Ovary (tissue), 9 donors: ENCODE data around the gene TET3. TPM values are rescaled to one million over a fixed set of nuclear protein-coding genes. Genes with fewer than 3 reads are reported as not detected.

ENCODE experiments used
- DNase-seq, 5 donors: peaks; one replicate each; pipeline ENCODE4 v3.0.0-alpha.2; 2019 to 2020
- H3K27ac ChIP-seq, 2 donors: fragments of 200-600 bp; one replicate each; pipeline versions ENCODE4 v1.5.1 to v1.8.0; 2019 to 2022
- H3K27me3 ChIP-seq: fragments of 200-600 bp; one replicate; pipeline ENCODE4 v1.8.0; 2022
- H3K36me3 ChIP-seq: fragments of 200-600 bp; sonication (generic); one replicate; pipeline ENCODE4 v1.5.1; 2019
- H3K4me1 ChIP-seq: one replicate; pipeline ENCODE4 v1.8.1; 2013; ENCODE audit warnings: mild to moderate bottlenecking, moderate library complexity; ENCODE audit not compliant: insufficient read depth
- H3K4me3 ChIP-seq: fragments of 200-600 bp; sonication (generic); one replicate; pipeline ENCODE4 v1.5.1; 2017
- H3K9me3 ChIP-seq, 2 donors: fragments of 200-600 bp in 1 of 2; sonication (generic) in 1 of 2; one replicate each; pipeline versions ENCODE4 v1.5.1 to v1.8.1; 2013 to 2019; ENCODE audit warnings: mild to moderate bottlenecking in 1 of 2, moderate library complexity in 1 of 2
- EP300 ChIP-seq: sonication (generic); formaldehyde crosslinking; IDR thresholded peaks from one replicate; pipeline ENCODE4 v1.6.1; 2017; ENCODE audit warnings: antibody characterized with exemption
- POLR2A ChIP-seq: fragments of 450-650 bp; IDR thresholded peaks from one replicate; pipeline ENCODE4 v1.6.1; 2017; ENCODE audit warnings: antibody characterized with exemption, mild to moderate bottlenecking, moderate library complexity
- WGBS, 3 donors: extraction: QIAGEN DNeasy Blood & Tissue Kit in 1 of 3; methylation state at CpG; one replicate each; pipeline versions ENCODE4 v1.1.5 to v1.1.7; 2013 to 2017; 5-methylcytosine and 5-hydroxymethylcytosine counted together
- intact Hi-C, 4 donors: fragments of 100-400 bp; cut with DNase I; formaldehyde crosslinking; loops; one replicate each; pipeline versions ENCODE4 v1.11.0 to v1.15.1; 2022 to 2023
- polyA plus RNA-seq, 2 donors: library from polyadenylated mRNA; stranded (reverse); fragments of 200-250 nt in 1 of 2; fragments of 350-450 nt in 1 of 2; fragmentation: Illumina TruSeq in 1 of 2; extraction: RNeasy Lipid Tissue Mini Kit (QIAGEN cat#74804) in 1 of 2; gene quantifications; one replicate each; pipeline ENCODE4 v1.2.3, GENCODE V29; 2013 to 2014
- total RNA-seq, 7 donors: library from RNA; depleted of rRNA in 2 of 7; stranded (reverse); fragments of >200 nt in 2 of 7; fragmentation: NEBNext Ultra II Directional in 3 of 7; extraction: Animal tissue kit (Norgen Biotek cat#: 25700) in 3 of 7; gene quantifications; one replicate each; pipeline versions ENCODE4 v1.1.0 to v1.2.4, GENCODE V29; 2016 to 2023
- TF ChIP-seq, protein P1 (sequence below), 3 donors: fragments of 450-650 bp in 2 of 3; fragments of 200-600 bp in 1 of 3; IDR thresholded peaks; one replicate each; pipeline versions ENCODE4 v1.5.1 to v1.8.0; 2016 to 2022; ENCODE audit warnings: antibody characterized with exemption in 3 of 3, mild to moderate bottlenecking in 1 of 3
- donor health status: DM: no; HTN: no; CAD: no; lungs with moderate emphysema.
- donor health status: DM: no; HTN: no; CAD: no.
- donor health status: Bipolar disorder and iron deficiency.
- donor health status: DM: yes; HTN: yes; CAD: no.
- donor health status: DM: no; HTN: no; CAD: no.
- donor health status: DM: yes; HTN: yes; CAD: no.

TET3 gene
- total and polyA plus RNA-seq, 9 donors, result 2.6 to 13.5 (median 6.8) TPM

- Histone ChIP-seq H3K36me3 (no peaks in the 10 kb centered on the region), H3K27ac (no peak overlapping the region), H3K4me3 (no peak overlapping the region), H3K9me3 (no peaks in the 10 kb centered on the region), H3K27me3 (no peaks in the 10 kb centered on the region), H3K4me1 (no peaks in the 10 kb centered on the region)
- TF ChIP-seq POLR2A, result no peak
- TF ChIP-seq, protein P1, sequence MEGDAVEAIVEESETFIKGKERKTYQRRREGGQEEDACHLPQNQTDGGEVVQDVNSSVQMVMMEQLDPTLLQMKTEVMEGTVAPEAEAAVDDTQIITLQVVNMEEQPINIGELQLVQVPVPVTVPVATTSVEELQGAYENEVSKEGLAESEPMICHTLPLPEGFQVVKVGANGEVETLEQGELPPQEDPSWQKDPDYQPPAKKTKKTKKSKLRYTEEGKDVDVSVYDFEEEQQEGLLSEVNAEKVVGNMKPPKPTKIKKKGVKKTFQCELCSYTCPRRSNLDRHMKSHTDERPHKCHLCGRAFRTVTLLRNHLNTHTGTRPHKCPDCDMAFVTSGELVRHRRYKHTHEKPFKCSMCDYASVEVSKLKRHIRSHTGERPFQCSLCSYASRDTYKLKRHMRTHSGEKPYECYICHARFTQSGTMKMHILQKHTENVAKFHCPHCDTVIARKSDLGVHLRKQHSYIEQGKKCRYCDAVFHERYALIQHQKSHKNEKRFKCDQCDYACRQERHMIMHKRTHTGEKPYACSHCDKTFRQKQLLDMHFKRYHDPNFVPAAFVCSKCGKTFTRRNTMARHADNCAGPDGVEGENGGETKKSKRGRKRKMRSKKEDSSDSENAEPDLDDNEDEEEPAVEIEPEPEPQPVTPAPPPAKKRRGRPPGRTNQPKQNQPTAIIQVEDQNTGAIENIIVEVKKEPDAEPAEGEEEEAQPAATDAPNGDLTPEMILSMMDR (IDR thresholded peaks at IDR 0.05), result no peak
- no peak for TF ChIP-seq EP300
- 72 to 84% (median 74%) methylated on average over 1 of the region's 1 CpG for WGBS, 3 donors
- no peak for DNase-seq
- intact Hi-C loops, result no loop called here
Measured at GRCh38 chr2:73946215-73946614, 38.5 kb upstream of the TET3 start.

- H3K27ac ChIP-seq, result no peak overlapping the region
- H3K27me3 ChIP-seq, result no peaks in the 10 kb centered on the region
- intact Hi-C loops, result no loop called here
- H3K4me1 ChIP-seq, result no peaks in the 10 kb centered on the region
- no peak for DNase-seq
- H3K4me3 ChIP-seq, result no peak overlapping the region
- no peaks in the 10 kb centered on the region for H3K9me3 ChIP-seq
- TF ChIP-seq, protein P1 (IDR thresholded peaks at IDR 0.05), result no peak
- TF ChIP-seq EP300 (no peak), POLR2A (no peak)
- no peaks in the 10 kb centered on the region for H3K36me3 ChIP-seq
- 56 to 69% (median 61%) methylated on average over 3 of the region's 3 CpGs for WGBS, 3 donors
Measured at GRCh38 chr2:73946666-73947065, 38.0 kb upstream of the TET3 start.

DNA sequence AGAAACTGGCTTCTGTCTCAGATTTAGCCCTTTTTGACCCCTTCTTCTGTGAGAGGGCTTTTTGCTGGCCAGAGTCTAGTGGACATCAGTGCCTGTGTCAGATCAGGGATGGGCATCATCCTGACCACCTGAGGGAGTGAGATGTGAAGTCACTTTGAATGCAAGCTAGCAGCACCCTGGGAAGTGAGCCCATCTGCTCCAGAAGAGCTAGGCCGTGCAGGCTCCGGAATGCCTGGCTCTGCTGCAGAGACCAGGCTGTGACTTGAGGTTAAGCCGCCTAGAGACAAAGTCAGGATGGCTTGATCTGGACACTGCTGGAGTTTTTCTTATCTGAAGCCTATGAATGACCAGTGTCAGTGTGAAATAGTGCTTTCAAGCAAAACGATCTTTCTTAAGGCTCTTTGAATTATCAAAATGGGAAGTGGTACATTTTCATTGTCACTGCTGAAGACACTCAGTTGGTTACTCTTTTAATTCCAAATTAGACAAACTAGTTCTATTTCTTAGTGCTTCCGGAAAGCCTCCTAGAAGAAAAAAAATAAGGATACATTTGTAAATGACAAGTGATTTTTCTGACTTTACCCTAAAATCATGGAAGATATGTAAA, 37.2 kb upstream of the TET3 start:
- intact Hi-C loops, result no loop called here
- Histone ChIP-seq H3K9me3 (no peaks in the 10 kb centered on the region), H3K27me3 (no peaks in the 10 kb centered on the region), H3K36me3 (no peaks in the 10 kb centered on the region), H3K4me3 (no peak overlapping the region), H3K4me1 (no peaks in the 10 kb centered on the region), H3K27ac (no peak overlapping the region)
- 82 to 90% (median 85%) methylated on average over 5 of the region's 5 CpGs for WGBS, 3 donors
- no peak for DNase-seq
- TF ChIP-seq, protein P1 (IDR thresholded peaks at IDR 0.05), result no peak
- no peak for TF ChIP-seq POLR2A
- TF ChIP-seq EP300, result no peak

GRCh38 chr2:73949802-73950201, 34.9 kb upstream of the TET3 start:
- no peak for DNase-seq
- Histone ChIP-seq H3K27me3 (no peaks in the 10 kb centered on the region), H3K36me3 (no peaks in the 10 kb centered on the region), H3K9me3 (no peaks in the 10 kb centered on the region), H3K27ac (no peak overlapping the region), H3K4me3 (no peak overlapping the region), H3K4me1 (no peaks in the 10 kb centered on the region)
- intact Hi-C loops, result no loop called here
- TF ChIP-seq POLR2A (no peak), EP300 (no peak)
- TF ChIP-seq, protein P1 (IDR thresholded peaks at IDR 0.05), result no peak
